GM21717 (cell line): ENCODE measurements around the gene JAZF1.
"Not testable (repeated sequence)": the region's sequence is repeated elsewhere in the genome, so short reads cannot be mapped to it uniquely, and the experiment has no call there.

Experiments
- ATAC-seq: cut with Tn5 transposase; IDR thresholded peaks from one replicate; pipeline ENCODE4 v1.9.1; 2021; ENCODE audit warnings: mild to moderate bottlenecking, moderate library complexity; ENCODE audit not compliant: unreplicated experiment

Gene JAZF1

DNA sequence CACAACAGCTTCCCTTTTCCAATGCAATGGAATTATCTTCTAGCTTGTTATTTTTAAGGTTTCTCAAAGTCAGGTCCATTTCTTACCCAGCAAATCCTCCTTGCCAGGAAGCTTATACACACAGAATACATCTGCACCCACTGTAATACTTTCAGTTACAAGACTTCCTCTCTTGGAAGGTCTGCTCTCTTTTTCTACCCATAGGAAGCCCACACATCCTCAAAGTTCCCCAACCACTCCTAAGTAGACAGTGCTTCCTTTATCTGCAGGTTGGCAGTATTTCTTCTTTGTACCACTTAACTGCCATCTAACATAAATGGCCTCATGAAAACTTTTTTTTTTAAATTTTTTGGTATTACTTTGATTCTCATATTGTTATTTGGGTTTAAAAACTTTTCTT lies 285.0 kb downstream of the JAZF1 start:
- no peak for ATAC-seq

DNA sequence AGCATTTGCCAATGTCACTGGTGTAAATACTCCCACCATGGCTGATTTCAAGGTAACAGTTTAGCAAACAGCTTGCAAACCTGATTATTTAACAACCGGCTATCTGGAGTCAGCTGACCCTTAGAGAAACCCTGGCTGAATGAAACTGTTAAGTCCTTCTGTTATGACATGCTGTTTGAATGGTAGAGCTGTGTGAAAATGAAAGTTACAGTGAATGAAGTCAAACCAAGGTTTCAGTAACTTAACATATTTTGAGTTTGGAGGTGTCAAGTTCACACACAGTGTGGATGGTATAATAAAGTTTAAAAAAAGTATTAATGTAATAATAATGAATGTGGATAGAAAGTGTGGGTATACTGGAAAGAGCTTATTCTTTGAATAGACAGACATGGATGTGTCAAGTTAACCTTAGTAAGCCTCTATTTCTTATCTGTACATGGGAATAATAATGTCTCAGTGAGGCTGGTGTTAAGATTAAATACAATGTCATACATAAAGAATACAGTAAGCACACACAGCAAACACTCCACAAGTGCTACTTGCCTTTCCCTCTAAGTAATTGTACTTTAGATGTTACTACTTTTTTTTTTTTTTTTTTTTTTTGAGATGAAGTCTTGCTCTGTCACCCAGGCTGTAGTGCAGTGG lies 290.3 kb downstream of the JAZF1 start:
- ATAC-seq, result peak; percentile 99

DNA sequence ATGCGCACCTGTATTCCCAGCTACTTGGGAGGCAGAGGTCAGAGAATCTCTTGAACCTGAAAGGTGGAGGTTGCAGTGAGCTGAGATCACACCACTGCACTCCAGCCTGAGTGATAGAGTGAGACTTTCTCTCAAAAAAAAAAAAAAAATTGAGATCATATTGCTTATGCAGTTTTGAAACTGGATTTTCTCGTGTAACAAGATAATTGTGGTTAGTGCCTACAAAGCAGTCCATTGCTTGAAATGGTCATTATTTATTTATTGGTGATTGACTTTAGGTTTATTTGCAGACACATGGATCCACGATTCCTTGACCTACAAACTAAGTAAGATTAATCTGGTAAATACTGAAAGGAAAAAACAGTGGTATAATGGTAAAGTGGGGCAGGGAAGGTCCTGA lies 290.8 kb downstream of the JAZF1 start:
- no peak for ATAC-seq

DNA sequence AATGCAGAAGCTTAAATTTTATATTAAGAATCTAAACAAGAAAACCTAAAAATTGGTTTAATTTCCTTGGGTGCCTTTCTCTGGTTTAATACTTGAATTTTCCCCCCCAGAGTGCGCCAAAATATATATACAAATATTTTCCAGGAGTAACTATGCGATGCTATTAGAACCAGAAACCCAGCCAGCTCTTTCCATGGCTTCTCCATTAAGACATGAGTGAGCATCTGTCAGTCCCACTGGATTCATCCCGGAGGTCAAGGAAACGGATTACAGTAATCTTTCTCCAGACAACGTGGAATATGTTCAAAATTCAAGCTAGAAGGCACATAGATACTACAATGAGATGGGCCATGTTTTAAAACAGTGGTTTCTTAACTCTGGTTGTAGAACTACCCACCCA lies 291.9 kb downstream of the JAZF1 start:
- ATAC-seq, result no peak

DNA sequence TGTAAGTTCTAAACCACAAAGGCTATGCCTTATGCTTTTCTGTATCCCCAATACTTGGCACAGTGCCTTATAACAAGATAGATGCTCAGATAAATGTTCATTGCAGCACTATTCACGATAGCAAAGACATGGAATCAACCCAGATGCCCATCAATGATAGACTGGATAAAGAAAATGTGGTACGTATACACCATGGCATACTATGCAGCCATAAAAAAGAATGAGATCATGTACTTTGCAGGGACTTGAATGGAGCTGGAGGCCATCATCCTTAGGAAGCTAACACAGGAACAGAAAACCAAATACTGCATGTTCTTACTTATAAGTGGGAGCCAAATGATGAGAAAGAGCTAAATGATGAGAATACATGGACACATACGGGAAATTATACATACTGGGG lies 293.9 kb downstream of the JAZF1 start:
- not testable (repeated sequence) for ATAC-seq

DNA sequence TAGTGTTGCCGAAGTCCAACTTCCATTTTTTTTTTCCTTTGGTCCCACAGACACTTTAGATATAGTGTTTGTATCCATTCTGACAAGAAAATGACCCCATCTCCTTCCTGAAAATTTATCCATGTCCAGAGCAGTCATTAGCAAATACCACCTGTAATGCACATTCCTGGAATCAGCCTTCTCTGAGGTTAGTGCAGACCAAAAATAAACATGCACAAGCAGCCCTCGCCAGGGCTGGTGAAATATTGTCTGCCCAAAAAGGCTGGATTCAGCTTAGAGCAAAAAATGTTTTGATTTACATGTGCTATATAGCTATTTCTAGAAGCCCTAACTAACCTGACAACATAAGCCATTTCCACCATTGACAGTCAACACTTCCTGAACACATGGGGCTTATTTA lies 294.9 kb downstream of the JAZF1 start:
- ATAC-seq, result no peak

DNA sequence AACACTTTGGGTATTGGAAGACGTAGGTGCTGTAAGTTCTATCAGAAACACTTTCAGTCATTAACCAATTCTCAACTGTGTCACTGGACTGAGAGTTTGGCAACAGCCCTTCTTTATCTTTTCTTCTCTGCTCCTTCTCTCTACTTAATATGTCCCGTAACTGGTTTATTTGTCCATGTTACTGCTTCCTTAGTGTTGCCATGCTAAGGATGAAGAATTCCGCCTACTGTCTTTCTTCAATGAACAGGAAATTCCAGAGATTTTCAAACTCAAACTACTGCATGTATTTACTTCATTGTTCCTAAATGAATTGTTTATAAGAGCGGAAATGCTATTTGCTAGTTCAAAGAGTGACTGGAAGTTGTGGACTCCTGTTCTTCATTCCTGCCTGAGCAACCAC lies 296.9 kb downstream of the JAZF1 start:
- no peak for ATAC-seq

DNA sequence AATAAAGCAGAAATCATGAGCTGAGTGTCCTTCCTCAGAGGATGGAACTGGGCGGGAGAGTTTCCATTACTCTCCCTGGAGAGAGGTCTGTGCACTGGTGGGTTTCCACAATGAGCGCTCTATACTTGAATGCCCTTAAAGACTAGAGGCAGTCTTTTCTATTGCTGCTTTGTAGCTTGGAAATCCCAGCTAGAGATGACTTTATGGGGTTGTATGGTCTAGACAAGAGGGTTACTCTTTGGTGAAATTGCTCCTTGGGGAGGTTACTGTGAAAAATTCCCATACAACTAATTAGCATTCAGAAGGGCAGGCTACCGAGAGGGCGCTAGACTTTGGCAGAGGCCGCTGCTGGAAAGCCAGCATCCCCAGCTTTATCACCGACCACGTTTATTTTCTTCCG lies 303.8 kb downstream of the JAZF1 start:
- ATAC-seq, result no peak

DNA sequence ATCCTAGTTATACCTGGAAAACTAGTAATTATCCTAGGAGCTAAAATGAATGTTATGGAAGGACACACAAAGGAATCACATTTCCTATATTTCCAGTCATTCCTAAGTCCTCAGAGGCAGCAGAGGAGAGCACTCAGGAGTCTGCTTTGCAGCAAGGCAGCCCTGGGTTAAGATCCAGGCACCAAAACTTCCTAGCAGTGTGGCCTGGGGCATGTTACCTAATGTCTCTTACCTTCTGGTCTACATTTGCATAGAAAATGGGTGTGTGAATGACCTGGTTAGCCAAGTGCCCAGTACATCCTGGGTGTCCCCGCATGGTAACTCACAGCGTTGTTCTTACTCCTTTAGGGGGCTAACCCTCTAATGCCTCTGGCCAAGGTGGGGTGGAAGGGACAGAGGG lies 304.8 kb downstream of the JAZF1 start:
- no peak for ATAC-seq

DNA sequence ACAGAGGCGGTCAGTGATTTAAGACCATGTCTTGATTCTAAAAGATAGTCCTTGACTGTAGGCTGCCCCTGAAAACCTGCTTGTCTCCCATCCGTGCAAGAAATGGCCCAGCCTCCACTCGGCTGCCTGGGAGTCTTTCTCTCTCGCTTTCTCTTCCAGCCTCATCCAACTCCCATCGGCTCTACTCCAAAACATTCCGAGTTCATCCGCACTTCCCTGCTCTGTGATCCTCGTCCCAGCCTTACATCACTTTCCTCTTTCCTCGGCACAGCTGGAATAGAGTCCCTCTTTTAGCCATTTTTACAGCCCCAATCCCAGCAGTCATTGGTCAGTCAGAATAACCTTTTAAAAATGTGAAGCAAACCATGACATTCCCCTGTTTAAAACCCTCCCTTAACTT lies 305.5 kb downstream of the JAZF1 start:
- ATAC-seq, result no peak

DNA sequence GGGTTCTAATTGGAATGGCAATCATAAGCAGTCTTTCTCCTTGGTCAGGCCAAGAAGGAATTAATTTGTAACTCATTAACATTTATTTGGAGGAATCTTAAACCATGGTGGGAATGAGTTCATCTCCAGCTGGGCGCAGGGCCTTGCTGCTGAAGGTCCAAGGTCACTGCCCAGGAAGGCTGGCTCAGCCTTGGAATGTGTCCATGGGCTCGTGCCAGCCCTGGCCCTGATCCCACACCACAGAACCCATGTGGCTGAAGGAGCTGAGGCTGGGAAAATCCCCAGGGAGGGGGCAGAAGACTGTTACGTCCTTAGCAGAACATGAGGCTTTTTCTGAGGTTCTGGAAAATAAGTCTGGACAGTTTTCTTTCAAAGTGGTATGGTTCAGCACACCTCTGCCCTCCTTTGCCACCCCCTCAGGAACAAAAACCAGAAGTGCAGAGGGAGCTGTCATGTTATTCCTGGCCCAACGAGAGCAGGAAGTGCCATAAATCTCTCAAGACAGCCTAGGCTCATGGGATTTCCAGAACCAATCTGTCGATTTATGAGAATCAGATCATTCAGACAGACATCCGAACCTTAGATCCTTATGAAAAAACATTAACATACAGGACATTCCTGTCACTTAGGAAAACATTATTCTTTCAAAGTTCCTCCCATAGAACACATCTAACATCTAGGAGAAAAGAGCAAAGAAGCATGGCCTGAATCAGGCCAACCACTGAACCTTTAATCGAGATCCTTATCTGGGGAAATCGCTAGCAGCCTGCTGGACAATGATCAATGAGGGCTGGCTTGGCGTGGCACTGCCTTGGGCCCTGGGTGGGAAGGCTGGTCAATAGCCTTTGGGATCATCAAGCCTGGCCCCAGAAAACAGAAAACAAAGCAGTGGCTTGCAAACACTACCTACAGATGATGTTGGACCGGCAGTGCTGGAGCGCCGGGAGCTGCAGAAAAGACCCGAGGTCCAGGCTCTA lies 306.3 kb downstream of the JAZF1 start:
- no peak for ATAC-seq

DNA sequence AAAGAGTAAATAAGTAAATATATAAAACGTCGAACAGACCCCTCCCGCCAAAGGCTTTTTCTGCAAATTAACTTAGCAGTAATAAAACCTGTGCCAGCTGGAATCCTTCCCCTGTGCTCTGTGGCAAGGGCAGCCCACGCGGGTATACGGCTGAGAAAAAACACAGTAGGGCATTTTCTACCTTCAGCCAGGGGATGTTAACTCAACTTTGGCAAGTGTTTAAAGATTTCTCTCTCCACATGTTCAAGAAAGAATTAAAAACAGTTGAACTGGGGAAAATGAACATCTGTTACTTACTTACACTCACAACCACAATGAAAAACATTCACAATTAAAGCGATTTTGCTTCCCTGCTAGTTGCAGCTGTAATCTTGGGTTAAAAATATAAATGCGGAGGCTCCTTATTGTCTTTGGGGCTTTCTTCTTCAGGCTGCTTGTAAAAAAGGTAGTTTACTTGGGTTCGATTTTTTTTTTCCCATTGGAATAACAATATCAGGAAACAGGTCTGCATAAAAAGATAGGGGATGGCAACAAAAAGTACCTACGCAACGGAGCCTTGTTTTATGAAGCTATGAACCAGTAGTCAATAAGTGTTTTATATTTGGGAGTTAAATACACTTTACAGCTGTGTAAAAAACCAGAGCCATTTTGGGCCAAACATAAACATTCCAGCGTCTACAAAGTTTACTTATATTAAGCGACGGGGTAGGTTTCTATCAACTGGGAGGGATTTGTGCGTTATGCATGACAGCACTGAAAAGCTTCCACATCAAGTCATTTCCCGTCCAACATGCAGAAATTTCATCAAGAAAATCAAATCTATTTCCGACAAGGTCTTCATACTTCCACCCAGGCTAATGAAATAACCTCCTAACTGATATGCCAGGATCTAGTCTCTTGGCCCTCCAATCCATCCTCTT lies 308.0 kb downstream of the JAZF1 start:
- no peak for ATAC-seq

DNA sequence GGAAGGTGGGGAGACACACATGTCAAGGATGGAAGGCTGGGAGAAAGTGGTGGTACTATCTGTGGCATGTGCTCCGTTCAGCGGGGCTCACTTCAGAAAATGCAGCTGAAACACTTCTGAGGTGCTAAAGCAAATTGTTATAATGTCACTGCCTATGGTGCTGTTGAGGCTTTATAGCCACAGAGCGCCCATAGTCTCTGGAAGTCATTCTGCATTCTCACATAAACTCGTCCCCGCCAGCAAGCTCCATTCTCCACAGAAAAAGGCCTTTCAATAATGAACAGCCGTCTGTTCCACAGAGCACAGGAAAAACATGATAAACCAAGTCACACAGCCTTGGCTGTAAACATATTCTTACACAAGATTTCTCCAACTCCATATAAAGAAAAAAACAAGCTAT lies 308.7 kb downstream of the JAZF1 start:
- ATAC-seq, result no peak

DNA sequence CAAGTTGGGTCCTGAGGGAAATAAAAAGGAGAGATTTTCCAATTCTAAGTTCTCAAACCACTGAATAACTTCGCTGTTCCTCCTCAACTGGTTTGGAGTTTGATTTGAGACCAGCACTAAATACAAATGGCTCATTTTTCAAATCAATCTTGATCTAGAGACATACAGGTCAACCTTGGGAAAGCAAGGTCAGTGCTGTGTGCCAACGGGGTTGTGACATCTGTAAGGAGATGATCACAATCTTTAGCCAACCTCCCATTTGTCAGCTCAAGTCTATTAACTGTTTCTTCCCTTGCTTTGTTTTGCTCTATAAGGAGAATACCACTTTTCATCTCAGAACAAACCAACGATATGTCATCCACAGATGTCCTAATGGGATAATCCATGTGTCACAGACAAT lies 309.5 kb downstream of the JAZF1 start:
- ATAC-seq, result no peak

DNA sequence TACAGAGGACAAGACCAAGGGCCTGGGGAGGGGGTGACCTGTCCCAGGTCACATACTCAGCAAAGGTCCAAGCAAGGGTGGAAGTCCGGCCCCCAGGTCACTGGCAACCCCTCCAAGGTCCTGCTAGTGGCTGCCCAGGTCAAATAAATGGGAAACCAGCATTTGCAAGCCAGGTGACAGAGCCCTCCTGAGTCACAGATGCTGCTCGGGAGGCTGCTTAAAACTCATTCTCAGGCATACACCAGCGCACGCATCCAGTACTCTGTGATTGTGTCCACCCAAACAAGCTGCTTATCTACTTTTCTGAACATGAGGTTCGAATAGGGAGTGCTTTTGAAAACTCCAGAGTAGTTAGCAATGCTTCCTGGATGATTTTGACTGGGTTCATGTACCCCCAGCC lies 310.0 kb downstream of the JAZF1 start:
- no peak for ATAC-seq

DNA sequence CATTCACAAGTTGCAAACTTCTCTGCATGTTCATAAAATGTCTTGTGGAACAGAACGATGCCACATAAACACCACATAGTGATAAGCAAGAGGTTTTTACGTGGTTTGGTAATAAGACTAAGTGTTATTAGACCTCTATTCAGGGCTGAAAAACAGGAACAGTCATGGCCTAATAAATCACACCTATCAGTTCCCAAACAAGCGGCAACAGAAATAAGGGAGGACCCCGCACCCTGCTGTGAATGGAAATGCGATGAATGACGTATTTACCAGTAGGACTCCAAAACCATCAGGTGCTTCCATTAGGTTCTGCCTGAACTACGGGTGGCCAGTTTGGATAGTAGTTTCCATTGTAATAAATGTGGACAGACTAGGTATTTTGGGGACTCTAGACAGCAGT lies 311.5 kb downstream of the JAZF1 start:
- no peak for ATAC-seq

DNA sequence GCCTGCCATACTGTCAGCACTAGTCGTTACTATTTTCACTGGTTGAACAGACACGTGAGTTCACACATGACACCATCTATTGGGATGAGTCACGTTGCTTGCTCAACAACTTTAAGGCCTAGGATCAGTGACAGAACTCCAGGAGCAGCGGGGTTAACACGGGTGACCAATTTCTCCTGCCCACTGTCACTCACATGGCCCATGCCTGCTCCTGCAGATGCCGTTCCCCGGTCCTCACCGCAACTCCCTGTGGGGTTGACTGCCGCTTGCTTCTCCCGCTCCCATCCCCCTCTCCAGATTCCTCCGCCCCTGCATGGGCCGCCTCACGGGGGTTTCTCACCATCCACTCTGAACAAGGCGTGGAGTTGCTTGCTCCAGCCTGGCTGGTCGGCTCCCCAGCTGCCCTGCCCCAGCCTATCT lies 312.5 kb downstream of the JAZF1 start:
- ATAC-seq, result no peak

DNA sequence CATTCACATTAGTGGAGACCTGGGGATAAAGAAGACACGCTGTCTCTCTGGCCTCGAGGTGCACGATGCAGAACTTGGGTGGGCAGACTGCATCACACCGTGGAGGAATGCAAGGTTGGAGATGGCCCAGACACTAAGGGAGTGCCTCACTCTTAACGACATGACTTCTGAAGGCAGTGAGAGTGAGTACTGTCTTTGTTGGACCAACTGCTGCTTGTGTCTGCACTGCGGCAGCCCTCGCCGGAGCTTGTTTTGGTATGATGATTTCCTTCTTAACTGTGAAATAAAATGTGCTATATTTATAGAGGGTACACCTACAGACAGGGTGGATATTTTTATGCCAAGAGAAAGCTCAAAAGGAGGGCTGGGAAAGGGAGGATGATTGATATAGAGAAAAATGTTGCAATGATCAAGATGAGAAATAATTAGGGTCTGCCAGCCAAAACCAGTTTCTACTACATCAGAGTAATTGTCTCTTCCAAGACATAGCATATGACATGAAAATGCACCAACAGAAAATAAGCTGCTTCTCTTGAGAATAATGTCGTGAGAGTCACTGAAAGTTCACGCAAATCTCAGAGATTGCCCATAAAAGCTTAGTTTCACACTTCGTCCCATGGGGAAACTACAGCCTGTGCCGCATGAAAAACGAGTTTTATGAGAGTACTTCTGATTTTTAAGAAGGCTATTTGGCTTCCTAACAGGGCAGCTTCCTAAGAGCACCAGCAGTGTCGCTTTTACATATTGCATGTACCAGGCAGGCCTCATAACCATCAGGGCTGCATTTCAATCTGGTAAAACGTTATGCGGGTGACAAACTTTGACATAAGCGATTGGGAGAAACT lies 313.5 kb downstream of the JAZF1 start:
- ATAC-seq, result no peak

DNA sequence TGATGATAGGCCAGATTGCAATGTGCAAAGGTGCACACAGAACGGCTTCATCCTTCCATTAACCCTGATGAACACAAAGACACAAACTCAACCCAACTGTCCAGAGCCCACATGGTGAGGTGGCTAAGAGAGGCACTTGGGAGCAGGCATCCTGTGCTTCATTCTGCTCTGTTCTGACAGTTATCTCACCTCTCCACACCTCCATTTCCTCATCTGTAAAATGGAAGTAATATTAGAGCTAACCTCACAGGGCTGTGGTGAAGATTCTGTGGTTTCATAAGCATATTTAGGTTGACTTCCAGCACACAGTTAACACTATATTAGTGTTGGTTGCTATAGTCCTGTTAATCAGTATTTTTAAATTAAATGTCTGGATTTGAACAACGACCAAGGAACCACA lies 314.3 kb downstream of the JAZF1 start:
- no peak for ATAC-seq

DNA sequence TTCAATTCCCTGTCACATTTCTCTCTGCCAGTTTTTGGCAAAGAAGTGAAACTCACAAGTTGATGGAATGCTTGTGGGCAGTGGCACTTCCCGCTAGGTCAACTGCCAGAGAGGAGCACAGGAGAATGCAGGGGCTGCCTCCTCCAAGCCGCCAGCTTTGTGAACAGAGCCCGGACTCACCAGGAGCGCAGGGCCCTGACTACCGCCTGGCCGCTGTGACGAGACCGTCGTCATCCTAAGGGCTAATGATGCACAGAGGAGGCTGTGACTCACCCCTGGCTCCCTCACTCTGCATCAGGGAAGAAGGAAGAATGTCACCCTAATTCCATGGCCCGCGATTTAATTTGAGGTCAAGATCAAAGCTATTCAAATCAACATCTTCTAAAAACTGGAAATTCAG lies 316.7 kb downstream of the JAZF1 start:
- no peak for ATAC-seq
